Upper lobe of left lung (tissue), 4 donors: Measurements from ENCODE around the gene TEX19.
"Not testable (repeated sequence)": the region's sequence is repeated elsewhere in the genome, so short reads cannot be mapped to it uniquely, and the experiment has no call there.

ENCODE experiments used
- CTCF ChIP-seq, 6 experiments: fragments of 450-650 bp in 4 of 6; fragments of 200-600 bp in 2 of 6; sonication (generic) in 2 of 6; IDR thresholded peaks; one replicate each; pipeline ENCODE4 v1.5.1; 2016 to 2019; ENCODE audit warnings: antibody characterized with exemption in 6 of 6
- EP300 ChIP-seq, 4 donors: sonication (generic); formaldehyde crosslinking; IDR thresholded peaks; one replicate each; pipeline ENCODE4 v1.5.1; 2017; ENCODE audit warnings: antibody characterized with exemption in 4 of 4, control low read depth in 2 of 4
- POLR2A ChIP-seq, 4 donors: fragments of 450-650 bp; IDR thresholded peaks; one replicate each; pipeline ENCODE4 v1.5.1; 2016 to 2017; ENCODE audit warnings: antibody characterized with exemption in 4 of 4, mild to moderate bottlenecking in 2 of 4
- POLR2AphosphoS5 ChIP-seq, 2 donors: sonication (generic); formaldehyde crosslinking; IDR thresholded peaks; one replicate each; pipeline ENCODE4 v1.5.1; 2017; ENCODE audit warnings: antibody characterized with exemption in 2 of 2

- not testable (repeated sequence) for TF ChIP-seq CTCF, EP300, POLR2A, POLR2AphosphoS5 (IDR thresholded peaks at IDR 0.05)
Measured at GRCh38 chr17:82412081-82412480, 53.0 kb downstream of the TEX19 start.
